GM12874 (cell line): ENCODE data around the gene CAMTA1.

ENCODE experiments used
- CTCF ChIP-seq: IDR thresholded peaks from 2 replicates; pipeline ENCODE4 v1.5.1; 2011; ENCODE audit warnings: low read depth, mild to moderate bottlenecking, control low read depth, low read length, moderate library complexity; ENCODE audit not compliant: insufficient read depth

The CAMTA1 gene

GRCh38 chr1:6783936-6784559, 1.2 kb upstream of the CAMTA1 start:
- TF ChIP-seq CTCF = no peak

- no peak for TF ChIP-seq CTCF
These were observed 515 bp upstream of the CAMTA1 start for GRCh38 chr1:6784560-6785317.

GRCh38 chr1:6785728-6786505, 663 bp downstream of the CAMTA1 start:
- 0 out of 2 replicates have a peak, but pooled peaks have one; percentile 11 for TF ChIP-seq CTCF

- TF ChIP-seq CTCF = no peak
These were observed 3.7 kb downstream of the CAMTA1 start for GRCh38 chr1:6788946-6789345.

- no peak for TF ChIP-seq CTCF
These were observed 4.9 kb downstream of the CAMTA1 start for GRCh38 chr1:6790146-6790545.

GRCh38 chr1:6794164-6794563, 8.9 kb downstream of the CAMTA1 start:
- no peak for TF ChIP-seq CTCF

GRCh38 chr1:6795203-6795602, 9.9 kb downstream of the CAMTA1 start:
- no peak for TF ChIP-seq CTCF
